Heart right ventricle (tissue), 16 donors: ENCODE results near the gene EDRF1. TPM values are rescaled to one million over a fixed set of nuclear protein-coding genes. Genes with fewer than 3 reads are reported as not detected.

ENCODE experiments used
- ATAC-seq, 8 donors: fragments of 200-7000 bp; cut with Tn5 transposase; one replicate each; pipeline ENCODE4 v1.9.1; 2020; ENCODE audit warnings: mild to moderate bottlenecking in 8 of 8, moderate library complexity in 8 of 8, moderate number of reproducible peaks in 1 of 8
- DNase-seq, 2 donors: peaks; one replicate each; pipeline ENCODE4 v3.0.0-alpha.2; 2020
- H3K27ac ChIP-seq, 10 donors: fragments of 200-600 bp; sonication (generic) in 2 of 10; one replicate each; pipeline versions ENCODE4 v1.5.0 to v1.8.0; 2020 to 2022; ENCODE audit warnings: mild to moderate bottlenecking in 3 of 10
- H3K27me3 ChIP-seq, 7 donors: fragments of 200-600 bp; one replicate each; pipeline ENCODE4 v1.8.0; 2021 to 2022; ENCODE audit warnings: mild to moderate bottlenecking in 2 of 7
- H3K36me3 ChIP-seq, 9 donors: fragments of 200-600 bp; sonication (generic) in 1 of 9; one replicate each; pipeline versions ENCODE4 v1.5.0 to v1.8.0; 2020 to 2022; ENCODE audit warnings: mild to moderate bottlenecking in 2 of 9
- H3K4me1 ChIP-seq, 9 donors: fragments of 200-600 bp; sonication (generic) in 1 of 9; one replicate each; pipeline versions ENCODE4 v1.5.0 to v1.8.0; 2020 to 2022; ENCODE audit warnings: mild to moderate bottlenecking in 4 of 9
- H3K4me3 ChIP-seq, 10 donors: fragments of 200-600 bp; sonication (generic) in 2 of 10; one replicate each; pipeline versions ENCODE4 v1.5.0 to v1.8.0; 2020 to 2022; ENCODE audit warnings: mild to moderate bottlenecking in 7 of 10, moderate library complexity in 2 of 10
- H3K9me3 ChIP-seq, 11 donors: fragments of 200-600 bp in 10 of 11; sonication (generic) in 2 of 11; one replicate each; pipeline versions ENCODE4 v1.5.0 to v1.8.0; 2013 to 2022; ENCODE audit warnings: mild to moderate bottlenecking in 2 of 11, control low read depth in 1 of 11, moderate library complexity in 1 of 11
- CTCF ChIP-seq, 9 donors: fragments of 200-600 bp; sonication (generic) in 2 of 9; IDR thresholded peaks; one replicate each; pipeline versions ENCODE4 v1.5.0 to v1.8.0; 2021 to 2022; ENCODE audit warnings: antibody characterized with exemption in 9 of 9, mild to moderate bottlenecking in 5 of 9, moderate library complexity in 1 of 9
- WGBS, 2 donors: extraction: QIAGEN DNeasy Blood & Tissue Kit; methylation state at CpG; one replicate each; pipeline ENCODE4 v1.1.7; 2013; ENCODE audit warnings: inconsistent platforms in 1 of 2; 5-methylcytosine and 5-hydroxymethylcytosine counted together
- intact Hi-C, 10 donors: fragments of 100-400 bp; cut with DNase I; formaldehyde crosslinking; loops; one replicate each; pipeline versions ENCODE4 v1.11.1 to v1.14.2; 2022
- polyA plus RNA-seq, 2 donors: library from polyadenylated mRNA; stranded (reverse); fragments of 200-250 nt; gene quantifications; one replicate each; pipeline ENCODE4 v1.2.3, GENCODE V29; 2013
- total RNA-seq, 10 donors: library from RNA; stranded (reverse); fragmentation: NEBNext Ultra II Directional in 3 of 10; extraction: Animal tissue kit (Norgen Biotek cat#: 25700) in 3 of 10; gene quantifications; one replicate each; pipeline versions ENCODE4 v1.2.1 to v1.2.4, GENCODE V29; 2021 to 2023
- donor health status: Arrhythmogenic right ventricular cardiomyopathy.
- donor health status: ischemic (EF 13 %, LVEDD 7.1; RV severe dilation, severe dysfunction).
- donor health status: healthy with polysubstance abuse.
- donor health status: DM: no; HTN: yes; CAD: no.
- donor health status: DM: no; HTN: no; CAD: no.
- donor health status: ischemic (EF 25% LVEDD 6.9; RV normal size, moderate dysfunction).
- donor health status: ischemic (EF 25% LVEDD 5.7; RV mildly dilated, moderate dysfunction).
- donor health status: healthy.
- donor health status: DM: yes; HTN: yes; CAD: no.
- donor health status: Ischemic cardiomyopathy.
- donor health status: ischemic (EF 35%, LVEDD 5.7; RV mildly dilated, moderate dysfunction).
- donor health status: nonischemic (EF 11% LVEDD 7.7; RV severe dilation, severe dysfunction).
- donor health status: DM: yes; HTN: yes; CAD: no.
- donor health status: PGD.
- donor health status: ischemic (EF 29% LVEDD 5.4; RV normal size, mild dysfunction).
- donor health status: nonischemic (EF 23%, LVEDD 6.1; RV moderate dilation, normal function).

EDRF1 gene
- total and polyA plus RNA-seq, 12 donors, result 7.6 to 19.2 (median 10.2) TPM

GRCh38 chr10:125770844-125771243, 51.3 kb downstream of the EDRF1 start:
- no peaks in the 10 kb centered on the region for H3K9me3 ChIP-seq
- peaks cover 0 to 18% (median 0%) of the 10 kb centered on the region in 9 donors for H3K36me3 ChIP-seq
- TF ChIP-seq CTCF (IDR thresholded peaks at IDR 0.05), result no peak
- DNase-seq, result no peak
- peaks cover 0 to 12% (median 4%) of the 10 kb centered on the region in 7 donors for H3K27me3 ChIP-seq
- no peak for ATAC-seq
- no peak overlapping the region for H3K27ac ChIP-seq
- intact Hi-C loops, result no loop called here
- WGBS, 2 donors, result 87 to 90% methylated on average over 5 of the region's 5 CpGs
- H3K4me1 ChIP-seq, result peaks cover 0 to 29% (median 13%) of the 10 kb centered on the region in 9 donors
- no peak overlapping the region for H3K4me3 ChIP-seq

GRCh38 chr10:125772112-125772863, 52.8 kb downstream of the EDRF1 start:
- intact Hi-C loops, result no loop called here
- WGBS, 2 donors, result 87 to 95% methylated on average over 28 of the region's 28 CpGs
- H3K4me3 ChIP-seq, result no peak overlapping the region
- DNase-seq (no peak), ATAC-seq (no peak)
- H3K4me1 ChIP-seq, result peaks cover 0 to 22% (median 13%) of the 10 kb centered on the region in 9 donors
- peaks cover 0 to 12% (median 4%) of the 10 kb centered on the region in 7 donors for H3K27me3 ChIP-seq
- H3K9me3 ChIP-seq, result no peaks in the 10 kb centered on the region
- no peak for TF ChIP-seq CTCF (IDR thresholded peaks at IDR 0.05)
- H3K27ac ChIP-seq, result no peak overlapping the region
- peaks cover 0 to 5% (median 0%) of the 10 kb centered on the region in 9 donors for H3K36me3 ChIP-seq

- H3K36me3 ChIP-seq, result no peaks in the 10 kb centered on the region
- no peak overlapping the region for H3K4me3 ChIP-seq
- no peak overlapping the region for H3K27ac ChIP-seq
- ATAC-seq, result no peak
- 96 to 97% methylated on average over 11 of the region's 11 CpGs for WGBS, 2 donors
- TF ChIP-seq CTCF (IDR thresholded peaks at IDR 0.05), result no peak
- peaks cover 0 to 17% (median 10%) of the 10 kb centered on the region in 9 donors for H3K4me1 ChIP-seq
- no peaks in the 10 kb centered on the region for H3K9me3 ChIP-seq
- DNase-seq, result no peak
- peaks cover 0 to 12% (median 4%) of the 10 kb centered on the region in 7 donors for H3K27me3 ChIP-seq
- intact Hi-C loops, result no loop called here
Observed at GRCh38 chr10:125772864-125773180, 53.3 kb downstream of the EDRF1 start.

GRCh38 chr10:125773687-125774543, 54.4 kb downstream of the EDRF1 start:
- peak overlapping the region in 6 of 10 donors; percentile 24 to 45 (median 34) for H3K4me3 ChIP-seq
- peaks cover 0 to 6% (median 0%) of the 10 kb centered on the region in 9 donors for H3K4me1 ChIP-seq
- no peaks in the 10 kb centered on the region for H3K36me3 ChIP-seq
- H3K27ac ChIP-seq, result no peak overlapping the region
- no peaks in the 10 kb centered on the region for H3K9me3 ChIP-seq
- no peak for DNase-seq
- peak in 1 of 8 donors; percentile 46 for ATAC-seq
- TF ChIP-seq CTCF (IDR thresholded peaks at IDR 0.05), result no peak
- 70 to 81% methylated on average over 70 to 75 of the region's 75 CpGs for WGBS, 2 donors
- intact Hi-C loops, result no loop called here
- H3K27me3 ChIP-seq, result peaks cover 0 to 12% (median 4%) of the 10 kb centered on the region in 7 donors
